ENCODE results near the gene PRKAR1B. TPM values are rescaled to one million over a fixed set of nuclear protein-coding genes. Genes with fewer than 3 reads are reported as not detected.

The PRKAR1B gene
- total RNA-seq, 1 experiment from 2014 or later = 24.8 TPM

- no peak for TF ChIP-seq CTCF (IDR thresholded peaks at IDR 0.05; ENCODE audit: unreplicated experiment)
- Mint-ChIP-seq H3K27me3 (ENCODE audit: unreplicated experiment) (peaks cover 29% of the 10 kb centered on the region), H3K36me3 (ENCODE audit: insufficient read depth, unreplicated experiment) (peaks cover 5% of the 10 kb centered on the region), H3K9me3 (ENCODE audit: low read depth, unreplicated experiment) (peaks cover 5% of the 10 kb centered on the region), H3K4me1 (ENCODE audit: low read depth, unreplicated experiment) (no peaks in the 10 kb centered on the region), H3K4me3 (ENCODE audit: low read depth, unreplicated experiment) (no peak overlapping the region), H3K27ac (ENCODE audit: unreplicated experiment) (no peak overlapping the region)
- CTCF ChIA-PET = no interaction called here
- BruUV-seq (replicated peaks) = no TSS peak
- intact Hi-C loops (cut with micrococcal nuclease; ENCODE audit: unreplicated experiment) = no loop called here
- no peak for DNase-seq
Measured at GRCh38 chr7:611281-611810, 115.7 kb downstream of the PRKAR1B start.

GRCh38 chr7:610531-611280 lies 116.4 kb downstream of the PRKAR1B start:
- H3K27ac Mint-ChIP-seq (ENCODE audit: unreplicated experiment) = no peak overlapping the region
- BruUV-seq (replicated peaks) = no TSS peak

GRCh38 chr7:610141-610530 lies 116.9 kb downstream of the PRKAR1B start:
- Mint-ChIP-seq H3K4me1 (ENCODE audit: low read depth, unreplicated experiment) (no peaks in the 10 kb centered on the region), H3K4me3 (ENCODE audit: low read depth, unreplicated experiment) (no peak overlapping the region), H3K27ac (ENCODE audit: unreplicated experiment) (no peak overlapping the region), H3K9me3 (ENCODE audit: low read depth, unreplicated experiment) (peaks cover 5% of the 10 kb centered on the region), H3K36me3 (ENCODE audit: insufficient read depth, unreplicated experiment) (peaks cover 7% of the 10 kb centered on the region), H3K27me3 (ENCODE audit: unreplicated experiment) (peaks cover 29% of the 10 kb centered on the region)
- TF ChIP-seq CTCF (IDR thresholded peaks at IDR 0.05; ENCODE audit: unreplicated experiment) = no peak
- intact Hi-C loops (cut with micrococcal nuclease; ENCODE audit: unreplicated experiment) = no loop called here
- CTCF ChIA-PET = no interaction called here
- DNase-seq = no peak
- no TSS peak for BruUV-seq (replicated peaks)

More at GRCh38 chr7:610531-611280, 116.4 kb downstream of the PRKAR1B start:
- H3K9me3 Mint-ChIP-seq (ENCODE audit: low read depth, unreplicated experiment) = peaks cover 5% of the 10 kb centered on the region
- DNase-seq = no peak
- CTCF ChIA-PET = no interaction called here
- intact Hi-C loops (cut with micrococcal nuclease; ENCODE audit: unreplicated experiment) = no loop called here
- TF ChIP-seq CTCF (IDR thresholded peaks at IDR 0.05; ENCODE audit: unreplicated experiment) = no peak
- H3K36me3 Mint-ChIP-seq (ENCODE audit: insufficient read depth, unreplicated experiment) = peaks cover 5% of the 10 kb centered on the region
- peaks cover 29% of the 10 kb centered on the region for H3K27me3 Mint-ChIP-seq (ENCODE audit: unreplicated experiment)
- H3K4me1 Mint-ChIP-seq (ENCODE audit: low read depth, unreplicated experiment) = no peaks in the 10 kb centered on the region
- H3K4me3 Mint-ChIP-seq (ENCODE audit: low read depth, unreplicated experiment) = no peak overlapping the region

- CTCF ChIA-PET = no interaction called here
- H3K9me3 Mint-ChIP-seq (ENCODE audit: low read depth, unreplicated experiment) = peaks cover 5% of the 10 kb centered on the region
- no TSS peak for BruUV-seq (replicated peaks)
- TF ChIP-seq CTCF (IDR thresholded peaks at IDR 0.05; ENCODE audit: unreplicated experiment) = no peak
- no peaks in the 10 kb centered on the region for H3K4me1 Mint-ChIP-seq (ENCODE audit: low read depth, unreplicated experiment)
- intact Hi-C loops (cut with micrococcal nuclease; ENCODE audit: unreplicated experiment) = no loop called here
- no peak overlapping the region for H3K27ac Mint-ChIP-seq (ENCODE audit: unreplicated experiment)
- no peak for DNase-seq
- H3K4me3 Mint-ChIP-seq (ENCODE audit: low read depth, unreplicated experiment) = no peak overlapping the region
- H3K36me3 Mint-ChIP-seq (ENCODE audit: insufficient read depth, unreplicated experiment) = peaks cover 11% of the 10 kb centered on the region
- peaks cover 29% of the 10 kb centered on the region for H3K27me3 Mint-ChIP-seq (ENCODE audit: unreplicated experiment)
Measured at GRCh38 chr7:609365-609764, 117.7 kb downstream of the PRKAR1B start.
